Esophagus squamous epithelium (tissue), 5 donors: Measurements from ENCODE around the gene TEAD1. TPM values are rescaled to one million over a fixed set of nuclear protein-coding genes. Genes with fewer than 3 reads are reported as not detected.
A peak's percentile ranks its signal among the peaks of the same experiment; 100 is the strongest.

ENCODE experiments used
- DNase-seq: peaks from one replicate; lab custom pipeline; 2025; lab: John Stamatoyannopoulos, UW
- H3K27ac ChIP-seq, 4 donors: fragments of 200-600 bp; sonication (generic); one replicate each; pipeline ENCODE4 v1.5.1; 2016 to 2019; ENCODE audit warnings: mild to moderate bottlenecking in 1 of 4
- H3K27me3 ChIP-seq, 4 donors: fragments of 200-600 bp; sonication (generic); 1 replicate in 3 of 4; 2 replicates in 1 of 4; pipeline versions ENCODE4 v1.5.1 to v1.6.0; 2017 to 2021; ENCODE audit warnings: antibody characterized with exemption in 1 of 4
- H3K36me3 ChIP-seq, 3 donors: fragments of 200-600 bp; sonication (generic); one replicate each; pipeline ENCODE4 v1.5.1; 2016 to 2019
- H3K4me1 ChIP-seq, 3 donors: fragments of 200-600 bp; sonication (generic); one replicate each; pipeline ENCODE4 v1.5.1; 2017 to 2019
- H3K4me3 ChIP-seq, 4 donors: fragments of 200-600 bp; sonication (generic); 1 replicate in 3 of 4; 2 replicates in 1 of 4; pipeline ENCODE4 v1.5.1; 2016 to 2019; ENCODE audit warnings: mild to moderate bottlenecking in 2 of 4, moderate library complexity in 1 of 4
- H3K9me3 ChIP-seq, 3 donors: fragments of 200-600 bp; sonication (generic); one replicate each; pipeline ENCODE4 v1.5.1; 2016 to 2019
- POLR2A ChIP-seq, 4 donors: fragments of 450-650 bp; IDR thresholded peaks; one replicate each; pipeline ENCODE4 v1.6.1; 2017; ENCODE audit warnings: antibody characterized with exemption in 4 of 4, mild to moderate bottlenecking in 4 of 4, moderate library complexity in 3 of 4
- WGBS, 2 donors: methylation state at CpG; one replicate each; pipeline ENCODE4 v1.1.5; 2018; 5-methylcytosine and 5-hydroxymethylcytosine counted together
- intact Hi-C: fragments of 100-400 bp; cut with DNase I; formaldehyde crosslinking; loops from one replicate; pipeline ENCODE4 v1.15.0; 2022
- total RNA-seq, 4 donors: library from RNA; depleted of rRNA; stranded (reverse); fragments of >200 nt; gene quantifications; one replicate each; pipeline ENCODE4 v1.1.0, GENCODE V29; 2016
- TF ChIP-seq, protein P1 (sequence below), 6 experiments: fragments of 450-650 bp in 4 of 6; fragments of 200-600 bp in 2 of 6; sonication (generic) in 2 of 6; IDR thresholded peaks; one replicate each; pipeline ENCODE4 v1.5.1; 2016 to 2019; ENCODE audit warnings: antibody characterized with exemption in 6 of 6, mild to moderate bottlenecking in 4 of 6, moderate library complexity in 4 of 6
- donor health status: DM: yes; HTN: yes; CAD: no.

Gene TEAD1
- total RNA-seq, 4 donors from 2014 or later, result 33.3 to 75.2 (median 49.8) TPM

- no peak overlapping the region for H3K4me3 ChIP-seq
- intact Hi-C loops, result no loop called here
- DNase-seq, result no peak
- H3K9me3 ChIP-seq, result no peaks in the 10 kb centered on the region
- no peak overlapping the region for H3K27ac ChIP-seq
- no peaks in the 10 kb centered on the region for H3K36me3 ChIP-seq
- H3K4me1 ChIP-seq, result peaks cover 9 to 79% (median 42%) of the 10 kb centered on the region in 3 donors
- 93% methylated on average over 6 of the region's 6 CpGs for WGBS, 2 donors
- H3K27me3 ChIP-seq, result no peaks in the 10 kb centered on the region
- TF ChIP-seq, protein P1, sequence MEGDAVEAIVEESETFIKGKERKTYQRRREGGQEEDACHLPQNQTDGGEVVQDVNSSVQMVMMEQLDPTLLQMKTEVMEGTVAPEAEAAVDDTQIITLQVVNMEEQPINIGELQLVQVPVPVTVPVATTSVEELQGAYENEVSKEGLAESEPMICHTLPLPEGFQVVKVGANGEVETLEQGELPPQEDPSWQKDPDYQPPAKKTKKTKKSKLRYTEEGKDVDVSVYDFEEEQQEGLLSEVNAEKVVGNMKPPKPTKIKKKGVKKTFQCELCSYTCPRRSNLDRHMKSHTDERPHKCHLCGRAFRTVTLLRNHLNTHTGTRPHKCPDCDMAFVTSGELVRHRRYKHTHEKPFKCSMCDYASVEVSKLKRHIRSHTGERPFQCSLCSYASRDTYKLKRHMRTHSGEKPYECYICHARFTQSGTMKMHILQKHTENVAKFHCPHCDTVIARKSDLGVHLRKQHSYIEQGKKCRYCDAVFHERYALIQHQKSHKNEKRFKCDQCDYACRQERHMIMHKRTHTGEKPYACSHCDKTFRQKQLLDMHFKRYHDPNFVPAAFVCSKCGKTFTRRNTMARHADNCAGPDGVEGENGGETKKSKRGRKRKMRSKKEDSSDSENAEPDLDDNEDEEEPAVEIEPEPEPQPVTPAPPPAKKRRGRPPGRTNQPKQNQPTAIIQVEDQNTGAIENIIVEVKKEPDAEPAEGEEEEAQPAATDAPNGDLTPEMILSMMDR (IDR thresholded peaks at IDR 0.05), result no peak
- no peak for TF ChIP-seq POLR2A (IDR thresholded peaks at IDR 0.05)
These were observed 133.4 kb downstream of the TEAD1 start for GRCh38 chr11:12807621-12808020.

GRCh38 chr11:12808519-12808918, 134.3 kb downstream of the TEAD1 start:
- WGBS, 2 donors, result 60 to 80% methylated on average over 1 of the region's 1 CpG
- no peaks in the 10 kb centered on the region for H3K9me3 ChIP-seq
- peak overlapping the region in 1 of 4 donors; percentile 73 for H3K27ac ChIP-seq
- H3K36me3 ChIP-seq, result no peaks in the 10 kb centered on the region
- H3K27me3 ChIP-seq, result no peaks in the 10 kb centered on the region
- DNase-seq, result no peak
- TF ChIP-seq, protein P1 (IDR thresholded peaks at IDR 0.05), result no peak
- TF ChIP-seq POLR2A (IDR thresholded peaks at IDR 0.05), result no peak
- H3K4me3 ChIP-seq, result no peak overlapping the region
- peaks cover 12 to 79% (median 43%) of the 10 kb centered on the region in 3 donors for H3K4me1 ChIP-seq
- intact Hi-C loops, result no loop called here

- 90 to 92% methylated on average over 3 of the region's 3 CpGs for WGBS, 2 donors
- no peaks in the 10 kb centered on the region for H3K36me3 ChIP-seq
- H3K4me3 ChIP-seq, result no peak overlapping the region
- intact Hi-C loops, result no loop called here
- H3K27ac ChIP-seq, result peak overlapping the region in 2 of 4 donors; percentile 12 to 73
- no peak for DNase-seq
- peaks cover 18 to 79% (median 45%) of the 10 kb centered on the region in 3 donors for H3K4me1 ChIP-seq
- H3K27me3 ChIP-seq, result no peaks in the 10 kb centered on the region
- no peak for TF ChIP-seq POLR2A (IDR thresholded peaks at IDR 0.05)
- TF ChIP-seq, protein P1 (IDR thresholded peaks at IDR 0.05), result no peak
- H3K9me3 ChIP-seq, result no peaks in the 10 kb centered on the region
These were observed 135.1 kb downstream of the TEAD1 start for GRCh38 chr11:12809364-12809763.

DNA sequence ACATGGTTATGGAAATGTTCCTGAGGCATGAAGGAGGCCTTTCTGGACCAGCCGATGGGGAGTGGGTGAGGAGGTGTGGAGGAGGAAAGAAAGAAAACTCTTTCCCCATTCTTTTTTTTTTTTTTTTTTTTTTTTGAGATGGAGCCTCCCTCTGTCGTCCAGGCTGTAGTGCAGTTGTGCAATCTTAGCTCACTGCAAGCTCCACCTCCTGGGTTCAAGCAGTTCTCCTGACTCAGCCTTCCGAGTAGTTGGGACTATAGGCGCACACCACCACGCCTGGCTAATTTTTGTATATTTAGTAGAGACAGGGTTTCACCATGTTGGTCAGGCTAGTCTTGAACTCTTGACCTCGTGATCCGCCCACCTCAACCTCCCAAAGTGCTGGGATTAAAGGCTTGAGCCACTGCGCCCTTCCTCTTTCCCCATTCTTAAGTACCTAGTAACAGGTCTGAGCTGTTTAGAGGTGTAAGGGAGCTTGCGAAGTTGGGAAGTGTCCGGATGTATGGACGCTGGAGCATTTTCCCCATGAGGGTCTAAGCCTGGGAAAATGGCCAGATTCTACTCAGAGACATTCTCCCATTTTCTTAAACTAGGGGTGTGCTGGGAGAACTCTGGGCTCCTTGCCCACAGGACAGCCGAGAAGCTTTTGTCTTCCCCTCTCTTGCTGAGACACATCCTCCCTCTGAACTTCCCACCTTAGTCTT, 135.8 kb downstream of the TEAD1 start:
- intact Hi-C loops, result loop anchor here (5.0 kb wide), 1 partner anchor 138 kb away; the partner anchor contains the start of gene TEAD1
- no peak for DNase-seq
- H3K4me3 ChIP-seq, result no peak overlapping the region
- H3K4me1 ChIP-seq, result peaks cover 24 to 84% (median 50%) of the 10 kb centered on the region in 3 donors
- no peaks in the 10 kb centered on the region for H3K36me3 ChIP-seq
- 58 to 67% methylated on average over 8 to 12 of the region's 12 CpGs for WGBS, 2 donors
- peak overlapping the region; percentile 12 to 73 (median 32) for H3K27ac ChIP-seq
- H3K27me3 ChIP-seq, result no peaks in the 10 kb centered on the region
- no peaks in the 10 kb centered on the region for H3K9me3 ChIP-seq
- TF ChIP-seq, protein P1 (IDR thresholded peaks at IDR 0.05), result peak in 1 of 6 experiments; percentile 3
- no peak for TF ChIP-seq POLR2A (IDR thresholded peaks at IDR 0.05)

DNA sequence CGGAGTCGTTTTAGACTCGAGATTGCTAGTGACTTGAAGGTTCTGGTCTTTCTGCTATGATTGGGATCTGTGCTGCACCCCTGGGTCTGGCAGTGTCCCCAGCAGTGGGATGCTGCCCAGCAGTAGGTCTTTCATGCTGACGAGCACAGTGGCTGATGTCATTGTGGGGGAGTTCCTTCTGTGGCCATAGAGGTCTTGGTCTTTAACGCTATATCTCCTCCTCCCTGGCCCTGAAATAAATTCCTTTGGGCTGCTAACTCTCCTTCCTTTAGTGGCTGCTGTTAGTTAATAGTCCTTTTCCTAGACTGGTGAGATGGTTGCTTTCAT, 136.3 kb downstream of the TEAD1 start:
- intact Hi-C loops, result loop anchor here (5.0 kb wide), 1 partner anchor 138 kb away; the partner anchor contains the start of gene TEAD1
- no peak for DNase-seq
- WGBS, 2 donors, result 45 to 48% methylated on average over 5 of the region's 5 CpGs
- Histone ChIP-seq H3K4me3 (no peak overlapping the region), H3K9me3 (no peaks in the 10 kb centered on the region), H3K4me1 (peaks cover 27 to 84% (median 55%) of the 10 kb centered on the region in 3 donors), H3K36me3 (no peaks in the 10 kb centered on the region), H3K27me3 (no peaks in the 10 kb centered on the region), H3K27ac (peak overlapping the region in 3 of 4 donors; percentile 17 to 73 (median 47))
- TF ChIP-seq, protein P1 (IDR thresholded peaks at IDR 0.05), result no peak
- no peak for TF ChIP-seq POLR2A (IDR thresholded peaks at IDR 0.05)
